ENCODE data around the gene NSL1. TPM values are rescaled to one million over a fixed set of nuclear protein-coding genes. Genes with fewer than 3 reads are reported as not detected.
A peak's percentile ranks its signal among the peaks of the same experiment; 100 is the strongest.

NSL1 gene
- total and polyA plus RNA-seq, 4 donors, result 41.4 to 72.4 (median 50.1) TPM

DNA sequence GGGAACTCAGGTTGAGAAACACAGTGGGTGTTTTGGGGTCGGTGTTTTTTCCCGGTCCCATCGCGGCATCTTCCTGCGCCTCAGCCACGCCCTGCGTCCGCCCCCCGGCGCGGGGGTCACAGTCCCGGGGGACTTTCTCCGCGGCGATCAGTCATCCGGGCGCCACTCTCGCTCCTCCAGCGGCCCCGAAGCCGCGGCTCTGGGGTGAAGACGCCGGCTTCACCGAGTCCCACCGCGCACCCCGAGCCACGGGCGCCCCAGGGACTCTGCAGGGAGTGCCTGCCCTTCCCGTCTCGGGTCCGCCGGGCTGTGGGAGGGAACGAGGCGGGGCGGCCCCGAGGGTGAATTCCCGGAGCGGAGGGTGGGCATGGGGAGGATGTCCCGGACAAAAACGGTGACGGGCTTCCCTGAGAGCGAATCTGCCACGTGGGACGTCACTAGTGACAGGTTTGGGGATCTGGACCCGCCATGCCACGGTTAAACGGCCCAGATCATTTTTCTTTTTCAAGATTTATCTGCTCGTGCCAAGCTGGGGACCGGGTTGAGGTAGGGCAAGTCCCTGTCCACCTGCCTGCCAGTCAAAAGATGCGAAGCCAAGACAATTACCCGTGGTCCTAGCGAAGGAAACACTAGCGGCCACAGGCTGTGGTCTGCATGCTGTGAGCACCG, 91.2 kb downstream of the NSL1 start:
- H3K27ac ChIP-seq (ENCODE audit: low read depth, low read length), result no peak overlapping the region
- peaks cover 56% of the 10 kb centered on the region for H3K27me3 ChIP-seq (ENCODE audit: control insufficient read depth, insufficient read depth, low read length)
- DNase-seq (ENCODE audit: low read depth in 4 of 6, low spot score in 6 of 6), result peak in 2 of 6 donors; percentile 45 to 49

DNA sequence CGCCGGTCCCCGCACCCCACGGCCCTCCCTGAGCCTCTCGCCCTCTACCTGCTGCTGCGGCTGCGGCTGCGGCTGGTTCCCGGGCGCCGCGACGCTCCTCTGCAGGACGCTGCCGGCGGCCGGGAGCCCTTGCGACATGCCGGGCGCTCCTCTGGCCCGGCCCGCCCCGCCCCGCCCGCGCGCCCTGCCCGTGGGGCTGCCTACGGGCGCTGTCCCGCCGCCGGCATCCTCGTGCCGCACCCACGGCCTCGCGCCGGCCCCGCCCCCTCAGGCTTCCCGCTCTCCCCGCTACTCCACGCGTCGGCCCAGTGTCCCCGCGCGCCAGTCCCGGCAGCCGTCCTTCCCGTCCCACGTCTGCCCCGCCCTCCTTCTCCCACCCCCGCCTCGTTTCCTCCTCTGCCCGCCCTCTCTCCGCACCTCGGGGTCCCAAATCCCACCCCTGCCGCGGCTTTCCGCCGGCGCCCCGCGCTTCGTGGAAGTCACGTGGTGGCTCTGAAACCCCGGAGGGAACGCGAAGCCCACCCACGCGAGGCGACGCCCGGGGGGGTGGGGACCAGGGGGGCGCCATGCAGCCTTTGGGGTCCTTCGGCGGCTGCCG, 91.9 kb downstream of the NSL1 start, which contains the start of gene BATF3:
BATF3 (minus strand) TSS at position 216 of the 598 bp plus-strand sequence; CDS start at position 138, 78 bp downstream.
- Histone ChIP-seq H3K9me3 (ENCODE audit: control insufficient read depth, insufficient read depth, low read length) (no peaks in the 10 kb centered on the region), H3K36me3 (ENCODE audit: control insufficient read depth, insufficient read depth, low read length) (no peaks in the 10 kb centered on the region), H3K4me3 (ENCODE audit: low read depth, low read length) (peak within 1 kb of the TSS; percentile 47), H3K27me3 (ENCODE audit: control insufficient read depth, insufficient read depth, low read length) (peaks cover 56% of the 10 kb centered on the region), H3K4me1 (ENCODE audit: control insufficient read depth, insufficient read depth, low read length) (peaks cover 24% of the 10 kb centered on the region), H3K27ac (ENCODE audit: low read depth, low read length) (no peak within 1 kb of the TSS)
- 0% methylated on average over 75 of the region's 79 CpGs for WGBS (ENCODE audit: insufficient coverage)
- DNase-seq (ENCODE audit: low read depth in 4 of 6, low spot score in 6 of 6), result peak in 2 of 6 donors; percentile 51 to 65

More for the DNA sequence above, 91.2 kb downstream of the NSL1 start:
- peak overlapping the region; percentile 47 for H3K4me3 ChIP-seq (ENCODE audit: low read depth, low read length)
- under 1% methylated on average over 56 of the region's 56 CpGs for WGBS (ENCODE audit: insufficient coverage)
- peaks cover 24% of the 10 kb centered on the region for H3K4me1 ChIP-seq (ENCODE audit: control insufficient read depth, insufficient read depth, low read length)
- H3K36me3 ChIP-seq (ENCODE audit: control insufficient read depth, insufficient read depth, low read length), result no peaks in the 10 kb centered on the region
- H3K9me3 ChIP-seq (ENCODE audit: control insufficient read depth, insufficient read depth, low read length), result no peaks in the 10 kb centered on the region

DNA sequence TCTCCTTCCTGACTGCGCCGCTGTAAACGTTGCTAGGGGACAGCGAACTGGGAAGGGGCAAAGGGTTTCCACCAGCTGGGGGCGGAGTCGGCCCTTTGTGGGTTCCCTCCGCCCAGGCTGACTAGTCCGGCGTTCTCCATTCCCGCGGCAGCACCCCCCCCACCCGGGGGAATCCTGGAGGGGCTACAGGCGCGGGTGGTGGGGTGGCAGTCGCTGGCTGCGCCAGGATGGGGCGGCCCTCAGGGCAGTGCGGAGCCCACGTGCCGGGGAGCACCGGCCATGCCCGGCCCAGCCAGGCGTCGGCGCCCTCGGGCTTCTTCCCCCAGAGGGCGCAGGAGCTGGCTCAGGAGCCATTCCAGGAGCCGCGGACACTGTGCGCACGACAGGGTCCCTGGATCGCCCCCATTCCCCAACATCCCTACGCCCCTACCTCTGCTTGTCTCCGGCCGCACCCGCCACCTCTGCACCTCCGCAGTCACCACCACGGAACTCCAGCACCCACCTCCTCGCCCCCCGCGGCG, 92.4 kb downstream of the NSL1 start:
- Histone ChIP-seq H3K27me3 (ENCODE audit: control insufficient read depth, insufficient read depth, low read length) (peaks cover 56% of the 10 kb centered on the region), H3K9me3 (ENCODE audit: control insufficient read depth, insufficient read depth, low read length) (no peaks in the 10 kb centered on the region), H3K4me3 (ENCODE audit: low read depth, low read length) (peak overlapping the region; percentile 24), H3K36me3 (ENCODE audit: control insufficient read depth, insufficient read depth, low read length) (no peaks in the 10 kb centered on the region), H3K4me1 (ENCODE audit: control insufficient read depth, insufficient read depth, low read length) (peaks cover 24% of the 10 kb centered on the region), H3K27ac (ENCODE audit: low read depth, low read length) (no peak overlapping the region)
- under 1% methylated on average over 42 of the region's 42 CpGs for WGBS (ENCODE audit: insufficient coverage)
- peak in 2 of 6 donors; percentile 14 to 34 for DNase-seq (ENCODE audit: low read depth in 4 of 6, low spot score in 6 of 6)

DNA sequence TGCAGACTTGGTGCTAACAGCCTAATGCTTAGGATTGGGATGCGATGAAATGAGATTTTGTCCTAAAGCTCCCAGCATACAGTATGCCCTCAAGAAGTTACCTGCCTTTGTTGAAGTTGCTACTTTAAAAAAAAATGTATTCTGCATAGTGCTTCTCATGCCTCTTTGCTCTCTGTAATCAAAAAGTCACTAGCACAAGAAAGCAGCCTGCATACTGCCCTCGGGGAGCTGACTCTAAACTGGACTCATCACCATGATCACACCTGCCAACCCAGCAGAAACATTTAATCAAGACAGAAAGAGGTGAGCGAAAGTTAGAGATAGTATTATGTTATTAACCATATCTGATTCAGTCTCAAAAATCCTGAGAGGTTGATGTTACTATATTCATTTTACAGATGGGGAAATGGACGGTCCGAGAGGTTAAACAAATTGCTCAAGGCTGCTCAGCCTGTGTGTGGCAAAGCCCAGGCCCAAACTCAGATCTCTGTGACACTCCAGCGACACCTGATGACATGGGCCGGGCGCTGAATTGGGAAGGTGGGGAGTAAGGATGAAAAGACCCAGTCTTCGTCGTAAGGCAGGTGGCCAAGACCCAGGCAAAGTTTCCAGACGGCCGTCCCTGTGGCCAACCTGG, 93.0 kb downstream of the NSL1 start:
- WGBS (ENCODE audit: insufficient coverage), result 6% methylated on average over 7 of the region's 12 CpGs

DNA sequence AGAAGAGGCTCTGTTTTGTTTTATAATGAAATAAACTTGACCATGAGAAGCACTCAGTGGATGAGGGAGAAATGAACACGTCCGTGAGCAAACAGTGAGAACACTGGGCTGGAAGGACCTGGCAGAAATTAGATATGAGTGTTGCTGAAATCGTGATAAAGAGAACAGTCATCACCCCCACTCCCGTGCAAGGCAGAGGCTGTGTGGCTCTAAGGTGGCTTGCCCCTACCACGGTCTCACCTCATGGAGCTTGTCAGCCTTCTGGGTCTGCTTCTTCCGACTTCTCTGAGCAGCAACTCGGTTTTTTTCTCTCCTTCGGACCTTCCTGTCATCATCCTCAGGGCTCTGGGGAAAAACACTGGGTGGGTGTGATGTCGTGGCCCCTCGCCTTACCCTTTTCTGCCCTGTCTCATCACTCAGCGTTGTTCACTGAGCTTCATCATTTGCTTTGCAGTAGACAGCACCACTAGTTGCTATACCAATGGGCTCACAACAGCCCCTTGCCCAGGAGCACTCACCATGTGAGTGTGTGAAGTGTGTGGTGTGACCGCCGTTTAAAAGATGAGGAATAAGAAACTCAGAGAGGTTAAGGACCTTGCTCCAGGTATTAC, 94.8 kb downstream of the NSL1 start:
- 75% methylated on average over 8 of the region's 13 CpGs for WGBS (ENCODE audit: insufficient coverage)
- Histone ChIP-seq H3K4me3 (ENCODE audit: low read depth, low read length) (no peak overlapping the region), H3K9me3 (ENCODE audit: control insufficient read depth, insufficient read depth, low read length) (no peaks in the 10 kb centered on the region), H3K4me1 (ENCODE audit: control insufficient read depth, insufficient read depth, low read length) (peaks cover 24% of the 10 kb centered on the region), H3K36me3 (ENCODE audit: control insufficient read depth, insufficient read depth, low read length) (no peaks in the 10 kb centered on the region), H3K27me3 (ENCODE audit: control insufficient read depth, insufficient read depth, low read length) (peaks cover 59% of the 10 kb centered on the region), H3K27ac (ENCODE audit: low read depth, low read length) (no peak overlapping the region)
- no peak for DNase-seq (ENCODE audit: low read depth in 4 of 6, low spot score in 6 of 6)

More for the DNA sequence above, 93.0 kb downstream of the NSL1 start:
- Histone ChIP-seq H3K4me1 (ENCODE audit: control insufficient read depth, insufficient read depth, low read length) (peaks cover 24% of the 10 kb centered on the region), H3K9me3 (ENCODE audit: control insufficient read depth, insufficient read depth, low read length) (no peaks in the 10 kb centered on the region), H3K27me3 (ENCODE audit: control insufficient read depth, insufficient read depth, low read length) (peaks cover 59% of the 10 kb centered on the region), H3K36me3 (ENCODE audit: control insufficient read depth, insufficient read depth, low read length) (no peaks in the 10 kb centered on the region), H3K27ac (ENCODE audit: low read depth, low read length) (no peak overlapping the region), H3K4me3 (ENCODE audit: low read depth, low read length) (peak overlapping the region; percentile 24)
- no peak for DNase-seq (ENCODE audit: low read depth in 4 of 6, low spot score in 6 of 6)

DNA sequence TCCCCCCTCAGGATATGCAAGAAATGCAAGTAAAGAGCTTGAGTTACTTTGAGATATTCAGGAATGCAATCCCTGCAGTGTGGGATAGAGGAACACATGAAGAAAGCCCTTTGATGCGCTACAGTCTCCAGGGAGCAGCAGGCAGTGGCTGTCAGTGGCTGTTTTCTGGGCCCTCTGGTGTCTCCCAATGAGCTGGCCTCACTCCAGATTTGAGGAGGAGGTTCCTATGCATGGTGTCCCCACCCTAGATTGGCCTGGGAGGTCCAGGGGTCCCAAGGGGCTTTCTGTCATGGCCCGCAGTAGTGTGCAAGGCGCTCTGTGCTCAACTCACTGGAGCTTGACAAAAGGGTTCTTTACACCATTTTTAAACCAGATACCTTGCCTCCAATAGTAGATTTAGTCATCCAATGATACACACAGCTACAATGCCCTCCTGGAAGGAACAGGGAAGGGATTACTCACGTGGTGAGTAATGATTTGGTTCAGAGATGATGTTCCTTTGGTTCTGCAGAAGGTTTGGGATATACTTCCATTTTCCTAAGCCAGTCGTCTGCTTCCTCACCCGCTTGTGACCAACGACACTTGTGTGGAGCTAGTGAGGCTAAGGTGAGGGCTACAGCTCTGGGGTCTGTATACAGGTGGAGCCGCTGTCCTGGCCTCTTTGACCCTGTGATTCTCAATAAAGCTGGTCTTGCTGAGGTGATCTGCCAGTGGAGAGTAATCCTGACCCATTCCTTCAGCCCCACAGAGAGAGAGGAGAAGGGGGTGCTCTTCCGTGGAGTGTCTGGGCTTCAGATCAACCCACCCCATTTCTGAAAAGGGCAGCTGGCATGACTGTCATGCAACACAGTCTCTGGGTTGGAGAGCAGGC, 98.6 kb downstream of the NSL1 start:
- DNase-seq (ENCODE audit: low read depth in 4 of 6, low spot score in 6 of 6), result no peak
- WGBS (ENCODE audit: insufficient coverage), result 95% methylated on average over 6 of the region's 9 CpGs
- H3K9me3 ChIP-seq (ENCODE audit: control insufficient read depth, insufficient read depth, low read length), result no peaks in the 10 kb centered on the region
- H3K27me3 ChIP-seq (ENCODE audit: control insufficient read depth, insufficient read depth, low read length), result peaks cover 28% of the 10 kb centered on the region
- no peaks in the 10 kb centered on the region for H3K36me3 ChIP-seq (ENCODE audit: control insufficient read depth, insufficient read depth, low read length)
- H3K27ac ChIP-seq (ENCODE audit: low read depth, low read length), result no peak overlapping the region
- no peak overlapping the region for H3K4me3 ChIP-seq (ENCODE audit: low read depth, low read length)
- H3K4me1 ChIP-seq (ENCODE audit: control insufficient read depth, insufficient read depth, low read length), result no peaks in the 10 kb centered on the region

DNA sequence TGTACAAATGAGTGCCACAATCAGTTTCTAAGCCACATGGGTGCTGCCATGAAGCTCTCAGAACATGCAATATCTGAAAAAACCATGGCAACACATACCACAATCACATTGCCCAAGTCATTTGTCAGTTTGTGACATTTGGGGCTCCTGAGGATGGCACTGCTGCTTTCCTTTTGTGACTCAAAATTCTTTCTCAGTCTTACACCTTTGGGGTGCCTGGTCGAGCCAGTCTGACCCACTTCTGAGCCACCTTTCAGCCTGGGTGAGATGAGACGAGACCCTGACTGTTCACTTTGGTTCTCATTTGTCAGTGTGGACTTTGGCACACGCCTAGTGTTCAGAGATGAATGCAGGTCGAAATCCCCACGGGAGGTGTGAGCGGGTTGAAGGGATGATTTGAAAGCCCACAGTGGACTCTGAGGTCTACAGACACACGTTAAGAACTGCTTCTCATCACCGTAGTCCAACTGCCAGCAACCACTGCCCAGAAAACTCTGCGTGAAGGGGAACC, 100.0 kb downstream of the NSL1 start:
- WGBS (ENCODE audit: insufficient coverage), result 87% methylated on average over 7 of the region's 9 CpGs
- H3K9me3 ChIP-seq (ENCODE audit: control insufficient read depth, insufficient read depth, low read length), result no peaks in the 10 kb centered on the region
- H3K4me3 ChIP-seq (ENCODE audit: low read depth, low read length), result no peak overlapping the region
- H3K27ac ChIP-seq (ENCODE audit: low read depth, low read length), result no peak overlapping the region
- H3K36me3 ChIP-seq (ENCODE audit: control insufficient read depth, insufficient read depth, low read length), result no peaks in the 10 kb centered on the region
- no peak for DNase-seq (ENCODE audit: low read depth in 4 of 6, low spot score in 6 of 6)
- H3K27me3 ChIP-seq (ENCODE audit: control insufficient read depth, insufficient read depth, low read length), result peaks cover 14% of the 10 kb centered on the region
- no peaks in the 10 kb centered on the region for H3K4me1 ChIP-seq (ENCODE audit: control insufficient read depth, insufficient read depth, low read length)

DNA sequence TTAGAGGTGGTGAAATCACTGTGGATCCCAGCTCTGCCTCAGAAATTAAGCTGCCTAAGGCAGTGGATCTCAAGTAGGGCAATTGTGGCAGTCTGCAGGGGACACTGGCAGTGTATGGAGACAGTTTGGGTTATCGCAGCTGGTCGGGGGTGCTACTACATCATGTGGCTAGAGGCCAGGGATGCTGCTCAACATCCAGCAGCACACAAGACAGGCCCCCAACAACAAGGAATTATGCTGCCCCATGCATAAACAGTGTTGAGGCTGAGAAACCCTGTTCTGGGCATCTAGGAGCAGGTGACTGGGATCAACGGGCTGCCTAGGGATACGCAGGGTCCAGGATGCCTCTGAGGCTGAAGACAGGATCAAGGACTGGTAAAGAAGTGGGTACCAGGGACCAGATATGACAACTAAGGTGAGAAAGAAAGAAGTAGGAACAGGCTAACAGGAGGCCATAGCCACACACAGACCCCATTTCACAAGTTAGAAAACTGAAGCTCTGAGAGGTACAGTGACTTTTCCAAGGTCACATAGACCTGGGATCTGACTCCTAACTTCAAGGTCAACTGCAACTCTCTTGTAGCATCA, 100.7 kb downstream of the NSL1 start:
- H3K4me3 ChIP-seq (ENCODE audit: low read depth, low read length), result no peak overlapping the region
- 91% methylated on average over 4 of the region's 4 CpGs for WGBS (ENCODE audit: insufficient coverage)
- DNase-seq (ENCODE audit: low read depth in 4 of 6, low spot score in 6 of 6), result no peak
- H3K36me3 ChIP-seq (ENCODE audit: control insufficient read depth, insufficient read depth, low read length), result no peaks in the 10 kb centered on the region
- H3K4me1 ChIP-seq (ENCODE audit: control insufficient read depth, insufficient read depth, low read length), result no peaks in the 10 kb centered on the region
- peaks cover 7% of the 10 kb centered on the region for H3K27me3 ChIP-seq (ENCODE audit: control insufficient read depth, insufficient read depth, low read length)
- no peaks in the 10 kb centered on the region for H3K9me3 ChIP-seq (ENCODE audit: control insufficient read depth, insufficient read depth, low read length)
- no peak overlapping the region for H3K27ac ChIP-seq (ENCODE audit: low read depth, low read length)

Data from spinal cord (tissue), 10 donors.